ENCODE results near the gene CXCL16. TPM values are rescaled to one million over a fixed set of nuclear protein-coding genes. Genes with fewer than 3 reads are reported as not detected.

Gene CXCL16
- total RNA-seq, 1 experiment from 2014 or later: 44.8 TPM

GRCh38 chr17:4721203-4722135, 18.3 kb downstream of the CXCL16 start:
- Histone ChIP-seq H3K4me2 (ENCODE audit: low read length) (peak overlapping the region; percentile 59), H3K27me3 (ENCODE audit: insufficient read depth, low read length) (no peaks in the 10 kb centered on the region), H3K9ac (ENCODE audit: low read length) (peak overlapping the region; percentile 27; the same call in 1 of the 2 replicates), H3K4me1 (ENCODE audit: control insufficient read depth in 1 of 2, insufficient read depth in 2 of 2, low read length in 2 of 2) (peaks cover 16 to 17% of the 10 kb centered on the region in 2 experiments), H3K4me3 (replicated peaks in 1 of 2; ENCODE audit: low read depth in 1 of 2, low read length in 2 of 2) (no peak overlapping the region), H3K27ac (ENCODE audit: low read depth, low read length) (peak overlapping the region; percentile 50), H2AFZ (ENCODE audit: low read depth, low read length, poor library complexity, severe bottlenecking) (no peak overlapping the region), H4K20me1 (ENCODE audit: insufficient read depth) (no peaks in the 10 kb centered on the region), H3K9me3 (ENCODE audit: control insufficient read depth in 1 of 2, insufficient read depth in 1 of 2, low read depth in 1 of 2, low read length in 2 of 2) (no peaks in the 10 kb centered on the region), H3K79me2 (ENCODE audit: insufficient read depth, low read length) (no peaks in the 10 kb centered on the region), H3K9me2 (ENCODE audit: insufficient read depth) (no peaks in the 10 kb centered on the region), H3K36me3 (ENCODE audit: control insufficient read depth in 1 of 2, insufficient read depth in 2 of 2, low read length in 2 of 2) (peaks cover 14 to 16% of the 10 kb centered on the region in 2 experiments; a peak in 2 of 4 replicates)
- peak; percentile 48 for DNase-seq (ENCODE audit: low read depth, low spot score)
- POLR2A ChIA-PET: no interaction called here
- TF ChIP-seq JUND (IDR thresholded peaks at IDR 0.05): peak; percentile 64
- peak; percentile 27; the same call in 1 of the 2 replicates for TF ChIP-seq POLR2AphosphoS5 (IDR thresholded peaks at IDR 0.05; ENCODE audit: low read depth, low read length)
- no peak for TF ChIP-seq ZBTB33 (IDR thresholded peaks at IDR 0.05; ENCODE audit: extremely low read depth, insufficient replicate concordance, low read length)
- TF ChIP-seq SIN3A (IDR thresholded peaks at IDR 0.05; ENCODE audit: low read depth): peak; percentile 37; the same call in 1 of the 2 replicates
- TF ChIP-seq ZFX (IDR thresholded peaks at IDR 0.05): no peak
- TF ChIP-seq FOSL1 (IDR thresholded peaks at IDR 0.05; ENCODE audit: low read depth): peak; percentile 65
- TF ChIP-seq, protein P1, sequence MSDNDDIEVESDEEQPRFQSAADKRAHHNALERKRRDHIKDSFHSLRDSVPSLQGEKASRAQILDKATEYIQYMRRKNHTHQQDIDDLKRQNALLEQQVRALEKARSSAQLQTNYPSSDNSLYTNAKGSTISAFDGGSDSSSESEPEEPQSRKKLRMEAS (IDR thresholded peaks at IDR 0.05): peak; percentile 59
- CTCF ChIA-PET: no interaction called here
- RAD21 ChIA-PET (ENCODE audit: low non-redundant PET in 1 of 2, low total read pairs in 2 of 2, uncharacterized antibody in 2 of 2, unreplicated experiment in 2 of 2): no interaction called here
- intact Hi-C loops (cut with micrococcal nuclease): no loop called here
- peak; percentile 88 for ATAC-seq
- BruUV-seq (replicated peaks): no TSS peak
